GM19324 (cell line): ENCODE data around the gene TBC1D13.

Experiments
- ATAC-seq: cut with Tn5 transposase; IDR thresholded peaks from one replicate; pipeline ENCODE4 v1.9.1; 2021; ENCODE audit warnings: mild to moderate bottlenecking, moderate library complexity; ENCODE audit not compliant: unreplicated experiment, low FRiP score

The TBC1D13 gene

GRCh38 chr9:128819716-128820664, 32.9 kb downstream of the TBC1D13 start:
- ATAC-seq = no peak

GRCh38 chr9:128820665-128821583, 33.9 kb downstream of the TBC1D13 start:
- no peak for ATAC-seq

- no peak for ATAC-seq
These were observed 34.7 kb downstream of the TBC1D13 start for GRCh38 chr9:128821584-128822406.

DNA sequence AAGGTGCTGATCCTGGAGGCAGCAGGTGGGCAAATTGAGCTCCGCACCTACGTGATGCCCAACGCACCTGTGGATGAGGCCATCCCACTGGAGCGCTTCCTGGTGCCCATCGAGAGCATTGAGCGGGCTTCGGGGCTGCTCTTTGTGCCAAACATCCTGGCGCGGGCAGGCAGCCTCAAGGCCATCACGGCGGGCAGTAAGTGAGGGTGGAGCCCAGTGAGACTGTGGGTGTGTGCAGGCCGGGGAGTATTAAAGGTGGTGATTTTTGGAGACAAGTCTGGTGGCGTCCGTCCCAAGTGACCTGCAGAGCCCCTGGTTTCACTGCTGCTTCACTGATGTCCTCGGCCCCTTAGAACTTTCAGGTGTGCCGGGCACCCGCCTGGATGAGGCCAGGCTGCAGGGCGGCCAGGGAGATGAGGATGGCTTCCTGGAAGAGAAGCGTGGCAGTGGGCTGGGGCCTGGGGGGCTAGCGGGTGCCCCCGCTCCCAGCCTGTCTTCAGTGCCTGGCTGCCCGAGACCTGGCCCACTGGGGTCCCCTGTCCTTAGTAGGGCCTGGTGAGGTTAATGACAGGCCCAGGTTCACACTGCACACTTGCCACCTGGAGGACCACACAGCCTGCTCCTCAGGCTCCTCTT, 35.5 kb downstream of the TBC1D13 start:
- ATAC-seq = no peak

DNA sequence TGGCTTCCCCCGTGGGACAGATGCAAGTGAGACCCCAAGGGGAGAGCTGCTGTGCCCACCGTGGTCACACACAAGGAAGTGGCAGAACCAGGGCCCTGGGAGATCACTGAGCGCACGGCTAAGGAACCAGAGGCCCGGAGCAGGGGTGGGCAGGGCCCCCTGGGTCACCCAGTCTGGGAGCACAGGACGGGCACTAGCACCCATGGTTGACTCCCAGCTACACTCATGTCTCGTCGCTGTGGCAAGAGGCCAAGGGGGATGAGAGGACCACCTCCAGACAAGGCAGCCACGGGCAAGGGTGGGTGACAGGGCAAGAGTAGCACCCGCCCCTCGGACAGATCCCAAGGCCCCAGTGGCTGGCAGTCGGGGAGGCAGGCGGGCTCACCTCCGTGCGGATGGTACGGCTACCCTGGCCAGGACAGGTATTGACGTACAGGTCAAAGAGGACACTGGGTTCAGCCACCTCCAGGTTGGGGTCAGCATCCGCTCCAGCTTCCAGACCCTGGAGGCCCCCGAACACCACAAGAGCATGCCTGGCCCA, 36.4 kb downstream of the TBC1D13 start:
- no peak for ATAC-seq

DNA sequence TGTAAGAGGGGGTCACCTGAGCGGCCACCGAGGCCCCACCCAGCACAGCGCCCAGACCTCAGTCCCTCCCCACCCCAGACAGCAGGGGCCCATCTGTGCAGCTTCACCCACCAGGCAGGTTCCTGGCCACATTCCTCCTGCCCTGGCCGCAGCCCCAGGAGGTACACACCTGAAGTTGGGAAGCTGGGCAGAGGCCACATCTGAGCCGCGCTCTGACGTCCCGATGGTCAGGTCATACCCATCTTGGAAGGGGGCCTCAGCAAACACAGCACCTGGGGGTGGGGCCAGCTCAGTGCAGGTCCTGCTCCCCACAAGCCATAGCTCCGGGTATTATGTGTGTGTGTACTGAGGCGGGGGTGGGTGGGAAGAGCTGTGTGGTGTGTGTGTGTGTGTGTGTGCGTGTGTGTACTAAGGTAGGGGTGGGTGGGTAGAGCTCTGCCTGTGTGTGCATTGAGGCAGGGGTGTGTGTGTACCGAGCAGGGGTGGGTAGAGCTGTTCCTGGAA, 36.9 kb downstream of the TBC1D13 start:
- ATAC-seq = no peak

GRCh38 chr9:128824911-128825310, 37.9 kb downstream of the TBC1D13 start:
- ATAC-seq = no peak

- no peak for ATAC-seq
These were observed 39.1 kb downstream of the TBC1D13 start for GRCh38 chr9:128825923-128826700.

- ATAC-seq = no peak
These were observed 41.2 kb downstream of the TBC1D13 start for GRCh38 chr9:128828267-128828666.

DNA sequence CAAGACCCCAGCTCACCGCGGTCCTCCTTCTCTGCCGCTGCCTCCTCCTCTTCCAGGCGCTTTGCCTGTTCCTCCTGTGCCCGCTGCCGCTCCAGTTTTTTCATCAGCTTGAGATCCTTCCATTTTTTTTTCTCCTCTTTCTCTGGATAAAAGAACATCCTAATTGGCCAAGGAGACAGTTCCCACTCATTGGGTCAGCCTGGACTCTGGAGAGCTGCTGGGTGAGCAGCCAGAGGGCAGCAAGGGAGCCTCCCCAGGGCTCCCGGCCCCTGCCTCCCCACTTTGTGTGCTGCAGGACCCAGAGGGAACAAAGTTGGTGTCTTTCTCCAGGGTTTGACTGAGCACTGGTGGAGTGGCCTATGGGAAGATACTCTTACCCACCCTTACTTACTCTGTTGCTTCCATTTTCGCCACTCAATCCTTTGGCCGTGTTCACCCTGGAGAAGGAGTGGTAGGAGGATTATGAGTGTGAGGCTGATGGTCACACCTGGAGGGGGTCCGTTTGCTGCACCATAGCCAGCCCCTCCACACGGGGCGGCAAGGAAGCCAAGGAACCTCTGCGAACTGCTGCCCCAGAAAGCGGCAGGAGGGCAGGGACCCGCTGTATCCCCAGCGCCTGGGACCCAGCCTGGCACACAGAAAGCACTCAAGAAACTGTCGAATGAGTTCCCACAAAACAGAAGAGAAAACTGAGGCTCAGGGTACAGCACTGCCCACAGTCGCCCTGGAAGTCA, 41.8 kb downstream of the TBC1D13 start:
- peak; percentile 6 for ATAC-seq

GRCh38 chr9:128829477-128830251, 42.6 kb downstream of the TBC1D13 start, which contains the start of gene SPOUT1:
Gene SPOUT1, minus strand, starts transcription at chr9:128829794. Its CDS starts 14 bp downstream, at chr9:128829780.
- peak; percentile 96 for ATAC-seq

- no peak for ATAC-seq
These were observed 46.6 kb downstream of the TBC1D13 start for GRCh38 chr9:128833696-128834095.

DNA sequence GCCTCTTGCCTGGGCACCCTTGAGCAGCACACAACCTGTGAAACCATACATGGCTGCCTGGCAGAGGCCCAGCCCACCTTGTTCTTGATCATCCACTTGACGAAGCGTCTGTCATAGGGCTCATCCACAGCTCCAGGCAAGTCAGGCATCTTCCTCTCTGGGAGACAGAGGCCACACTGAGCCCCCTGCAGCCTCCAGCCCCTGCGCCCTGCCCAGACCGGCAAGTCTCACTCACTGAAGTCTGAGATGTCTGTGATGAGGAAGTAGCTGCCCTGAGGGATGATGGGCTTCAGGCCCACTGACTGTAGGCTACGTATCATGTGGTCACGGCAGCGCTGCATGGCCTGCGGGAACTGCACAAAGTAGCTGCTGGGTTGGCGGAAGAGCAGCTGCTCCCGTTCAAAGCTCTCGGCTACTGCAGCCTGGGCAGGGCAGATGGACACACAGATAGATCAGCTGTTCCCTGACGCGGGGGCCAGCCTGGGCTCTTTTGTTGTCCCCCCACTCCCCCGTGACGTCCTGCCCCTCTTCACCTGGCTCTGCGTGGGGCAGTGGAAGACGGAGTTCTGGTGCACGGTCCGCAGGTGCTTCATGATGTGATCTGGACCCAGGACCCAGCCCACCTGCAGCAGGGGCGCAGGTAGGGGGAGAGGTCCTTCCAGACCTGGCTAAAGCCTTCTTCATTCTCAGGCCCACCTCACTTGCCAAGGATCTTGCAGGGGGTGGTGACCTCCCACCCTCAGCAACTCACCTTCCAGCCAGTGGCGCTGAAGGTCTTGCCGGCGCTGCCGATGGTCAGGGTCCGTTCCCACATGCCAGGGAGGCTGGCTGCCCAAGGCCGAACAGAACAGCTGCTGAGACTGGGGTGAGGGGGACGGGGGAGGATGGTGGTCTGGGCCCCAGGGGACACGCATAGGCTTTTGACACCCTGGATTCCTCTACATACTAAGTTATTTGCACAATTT, 48.5 kb downstream of the TBC1D13 start:
- ATAC-seq = no peak

DNA sequence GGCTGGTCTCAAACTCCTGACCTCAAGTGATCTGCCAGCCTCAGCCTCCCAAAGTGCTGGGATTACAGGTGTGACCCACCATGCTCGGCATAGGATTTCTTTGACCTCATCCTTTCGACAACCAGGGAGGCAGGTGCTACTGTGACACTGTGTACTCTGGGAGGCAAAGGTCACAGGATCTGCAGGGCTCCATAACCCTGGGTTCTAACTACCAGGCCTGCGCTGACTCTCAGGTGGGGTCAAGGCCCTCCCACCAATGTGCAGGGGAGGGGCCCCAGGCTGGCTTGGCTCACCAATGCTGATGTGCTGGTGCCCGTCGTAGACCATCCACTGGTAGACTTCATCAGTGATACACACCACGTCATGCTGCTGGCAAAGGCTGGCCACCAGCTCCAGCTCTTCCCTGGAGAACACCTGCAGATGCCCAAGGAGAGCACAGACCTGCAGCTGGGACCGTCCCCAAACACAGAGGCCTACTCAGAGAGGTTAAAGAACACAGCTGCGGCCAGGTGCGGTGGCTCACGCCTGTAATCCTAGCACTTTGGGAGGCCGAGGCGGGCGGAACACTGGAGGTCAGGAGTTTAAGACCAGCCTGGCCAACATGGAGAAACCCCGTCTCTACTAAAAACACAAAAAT, 49.6 kb downstream of the TBC1D13 start:
- ATAC-seq = no peak

GRCh38 chr9:128838338-128838737, 51.3 kb downstream of the TBC1D13 start:
- ATAC-seq = no peak

DNA sequence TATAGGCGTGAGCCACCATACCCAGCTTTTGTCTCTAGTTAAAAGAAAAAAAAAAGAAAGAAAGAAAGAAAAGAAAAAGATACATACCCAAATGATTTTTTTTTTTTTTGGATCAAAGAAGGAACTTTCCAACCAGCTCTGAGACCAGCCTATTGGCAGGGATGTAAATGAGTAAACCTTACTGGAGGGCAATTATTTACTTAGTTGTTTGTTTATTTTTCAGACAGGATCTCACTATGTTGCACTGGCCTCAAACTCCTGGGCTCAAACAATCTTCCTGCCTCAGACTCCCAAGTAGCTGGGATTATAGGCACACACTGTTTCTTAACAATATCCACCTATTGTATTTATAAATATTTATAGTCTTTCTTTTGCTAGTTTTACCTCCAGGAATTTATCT, 53.5 kb downstream of the TBC1D13 start:
- ATAC-seq = no peak
